A549 treated with Mapracorat at 1 μM for 4 hours (cell line): Measurements from ENCODE around the gene NECTIN2. TPM values are rescaled to one million over a fixed set of nuclear protein-coding genes. Genes with fewer than 3 reads are reported as not detected.

Experiments
- total RNA-seq: library from RNA; stranded (reverse); fragments of 200-300 nt; extraction: Qiagen RNA extraction; gene quantifications from 5 replicates; pipeline ENCODE4 v1.2.3, GENCODE V29; 2022

The NECTIN2 gene
- 69.8 to 82.6 TPM (median 77.9 TPM) in 5 replicates for total RNA-seq

DNA sequence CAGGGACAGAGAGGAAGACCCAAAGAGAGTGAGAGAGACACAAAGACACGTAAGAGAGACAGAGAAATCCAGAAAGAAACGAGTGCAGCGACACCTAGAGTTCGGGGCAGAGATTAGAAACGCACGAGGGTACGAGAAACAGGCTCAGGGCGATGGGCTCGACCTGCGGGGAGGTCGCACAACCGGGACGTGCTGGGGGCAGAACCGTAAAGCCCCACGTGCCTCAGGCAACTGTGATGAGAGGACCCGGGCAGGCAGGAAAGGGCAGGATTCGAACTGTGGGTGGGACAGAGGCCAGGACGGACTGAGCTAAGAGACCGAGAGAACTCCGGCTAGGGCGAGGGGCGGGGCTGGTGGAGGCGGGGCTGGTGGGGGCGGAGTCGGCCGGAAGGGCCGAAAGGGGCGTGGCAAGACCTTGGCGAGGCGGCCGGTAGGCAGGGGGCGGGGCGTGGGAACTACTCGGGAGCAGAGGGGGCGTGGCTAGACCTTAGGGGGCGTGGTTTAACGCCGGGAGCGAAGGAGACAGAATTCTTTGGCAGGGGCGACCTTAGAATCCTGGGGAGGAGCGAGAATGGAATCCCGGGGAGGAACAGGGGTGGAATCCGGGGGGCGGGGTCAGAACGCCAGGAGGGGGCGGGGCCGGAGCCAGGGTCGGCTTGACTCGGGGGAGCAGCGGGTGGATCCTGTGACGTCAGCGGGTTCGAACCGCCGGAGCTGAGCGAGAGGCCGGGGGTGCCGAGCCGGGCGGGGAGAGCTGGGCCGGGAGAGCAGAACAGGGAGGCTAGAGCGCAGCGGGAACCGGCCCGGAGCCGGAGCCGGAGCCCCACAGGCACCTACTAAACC, at the start of gene NECTIN2:
Gene NECTIN2, plus strand, starts transcription at position 686 of the 843 bp plus-strand sequence. CDS start 229 bp downstream, outside the sequence.

DNA sequence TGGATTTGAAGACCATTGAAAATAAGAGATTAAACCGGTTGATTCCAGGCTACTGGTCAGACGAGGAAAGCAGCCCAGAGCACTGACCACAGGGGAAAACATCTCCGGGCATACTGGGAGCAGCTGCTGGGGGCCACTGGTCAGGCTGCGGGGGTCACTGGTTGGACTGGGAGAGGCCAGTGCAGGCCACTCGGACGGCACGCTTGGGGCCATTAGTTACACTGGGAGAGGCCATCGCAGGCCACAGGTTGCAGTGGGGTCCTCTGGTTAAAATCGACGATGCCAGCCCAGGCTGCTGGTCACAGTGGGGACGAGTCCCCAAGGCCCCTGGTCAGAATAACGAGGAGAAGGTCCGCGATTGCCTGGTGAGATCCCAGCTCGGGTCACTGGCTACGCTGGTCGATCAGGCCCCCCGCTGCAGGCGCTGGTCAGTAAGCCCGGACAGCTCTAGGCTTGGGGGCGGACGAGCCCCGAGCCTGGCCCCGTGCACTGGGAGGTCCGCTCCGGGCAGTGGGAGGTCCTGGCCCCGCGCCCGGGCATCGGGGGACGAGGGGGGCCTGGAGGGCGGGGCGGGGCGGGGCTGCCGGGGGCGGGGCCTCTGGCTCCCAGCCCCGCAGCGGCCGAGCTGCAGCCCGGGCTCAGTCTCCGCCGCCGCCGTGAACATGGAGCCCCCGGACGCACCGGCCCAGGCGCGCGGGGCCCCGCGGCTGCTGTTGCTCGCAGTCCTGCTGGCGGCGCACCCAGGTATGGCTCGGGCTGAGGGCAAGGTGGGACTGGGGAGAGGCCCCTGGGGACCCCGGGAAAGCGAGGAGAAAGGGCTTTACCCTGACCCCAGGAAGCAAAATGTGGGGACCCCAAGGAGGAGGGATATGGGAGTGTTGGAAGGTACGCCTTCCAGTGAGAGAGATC, 37.4 kb upstream of the NECTIN2 start, which contains the start of gene BCAM:
Gene BCAM, plus strand, starts transcription at position 641 of the 909 bp plus-strand sequence. Its CDS starts 22 bp downstream, at position 663.

DNA sequence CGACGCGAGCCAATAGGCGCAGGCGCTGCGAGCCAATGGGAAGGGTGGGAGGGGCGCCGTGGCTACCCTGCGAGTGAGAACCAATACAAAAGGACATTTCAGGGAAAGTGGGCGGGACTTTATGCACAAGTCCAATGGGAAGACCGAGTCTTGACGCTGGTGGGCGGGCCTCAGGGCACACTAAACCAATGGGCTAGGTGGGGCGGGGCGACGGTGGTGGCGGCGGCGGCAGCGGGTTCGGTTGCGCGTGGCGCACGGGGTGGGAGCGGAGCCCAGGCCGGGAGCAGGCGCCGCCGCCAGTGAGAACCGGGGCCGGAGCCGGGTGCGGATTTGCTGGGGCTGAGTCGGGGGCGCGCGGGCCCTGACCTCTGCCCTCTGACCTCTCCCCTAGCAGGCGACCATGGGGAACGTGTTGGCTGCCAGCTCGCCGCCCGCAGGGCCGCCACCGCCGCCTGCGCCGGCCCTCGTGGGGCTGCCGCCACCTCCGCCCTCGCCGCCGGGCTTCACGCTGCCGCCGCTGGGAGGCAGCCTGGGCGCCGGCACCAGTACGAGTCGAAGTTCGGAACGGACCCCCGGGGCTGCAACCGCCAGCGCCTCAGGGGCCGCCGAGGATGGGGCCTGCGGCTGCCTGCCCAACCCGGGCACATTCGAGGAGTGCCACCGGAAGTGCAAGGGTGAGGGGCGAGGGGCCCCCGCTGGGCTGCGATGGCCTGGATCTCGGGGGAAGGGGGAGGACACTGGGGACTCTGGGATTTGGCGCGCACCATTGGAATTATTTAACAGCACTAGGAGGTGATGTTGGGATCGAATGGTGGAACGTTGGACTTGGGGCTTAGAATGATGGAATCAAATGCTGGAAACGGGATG, 45.2 kb downstream of the NECTIN2 start, which contains the start of gene TOMM40:
Gene TOMM40, plus strand, starts transcription at position 239 of the 867 bp plus-strand sequence. Its CDS starts 162 bp downstream, at position 401.

DNA sequence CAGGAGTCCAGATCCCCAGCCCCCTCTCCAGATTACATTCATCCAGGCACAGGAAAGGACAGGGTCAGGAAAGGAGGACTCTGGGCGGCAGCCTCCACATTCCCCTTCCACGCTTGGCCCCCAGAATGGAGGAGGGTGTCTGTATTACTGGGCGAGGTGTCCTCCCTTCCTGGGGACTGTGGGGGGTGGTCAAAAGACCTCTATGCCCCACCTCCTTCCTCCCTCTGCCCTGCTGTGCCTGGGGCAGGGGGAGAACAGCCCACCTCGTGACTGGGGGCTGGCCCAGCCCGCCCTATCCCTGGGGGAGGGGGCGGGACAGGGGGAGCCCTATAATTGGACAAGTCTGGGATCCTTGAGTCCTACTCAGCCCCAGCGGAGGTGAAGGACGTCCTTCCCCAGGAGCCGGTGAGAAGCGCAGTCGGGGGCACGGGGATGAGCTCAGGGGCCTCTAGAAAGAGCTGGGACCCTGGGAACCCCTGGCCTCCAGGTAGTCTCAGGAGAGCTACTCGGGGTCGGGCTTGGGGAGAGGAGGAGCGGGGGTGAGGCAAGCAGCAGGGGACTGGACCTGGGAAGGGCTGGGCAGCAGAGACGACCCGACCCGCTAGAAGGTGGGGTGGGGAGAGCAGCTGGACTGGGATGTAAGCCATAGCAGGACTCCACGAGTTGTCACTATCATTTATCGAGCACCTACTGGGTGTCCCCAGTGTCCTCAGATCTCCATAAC, 59.5 kb downstream of the NECTIN2 start, which contains the start of gene APOE:
Gene APOE, plus strand, starts transcription at position 360 of the 724 bp plus-strand sequence. CDS start 829 bp downstream, outside the sequence.

DNA sequence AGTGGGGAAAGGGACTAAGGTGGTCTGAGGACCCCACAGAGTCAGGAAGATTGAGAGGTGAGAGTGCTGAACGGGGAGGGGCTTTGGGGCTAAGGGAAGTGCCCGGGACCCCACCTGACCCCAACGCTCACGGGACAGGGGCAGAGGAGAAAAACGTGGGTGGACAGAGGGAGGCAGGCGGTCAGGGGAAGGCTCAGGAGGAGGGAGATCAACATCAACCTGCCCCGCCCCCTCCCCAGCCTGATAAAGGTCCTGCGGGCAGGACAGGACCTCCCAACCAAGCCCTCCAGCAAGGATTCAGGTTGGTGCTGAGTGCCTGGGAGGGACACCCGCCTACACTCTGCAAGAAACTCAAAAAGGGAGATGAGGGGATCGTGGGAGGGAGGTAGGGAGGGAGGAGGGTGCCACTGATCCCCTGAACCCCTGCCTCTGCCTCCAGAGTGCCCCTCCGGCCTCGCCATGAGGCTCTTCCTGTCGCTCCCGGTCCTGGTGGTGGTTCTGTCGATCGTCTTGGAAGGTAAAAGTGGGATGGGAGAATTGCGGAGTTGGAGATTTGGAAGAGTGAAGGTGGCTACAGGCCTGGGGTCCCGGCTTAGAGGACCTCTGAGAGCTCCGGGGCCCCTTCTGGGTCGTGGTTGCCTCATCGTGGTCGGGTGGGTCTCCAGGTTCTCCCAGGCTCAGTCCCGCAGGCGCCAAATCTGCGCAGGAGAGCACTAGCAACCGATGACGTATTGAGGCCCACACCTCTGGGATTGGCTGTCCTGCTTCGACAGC, 68.5 kb downstream of the NECTIN2 start, which contains the start of gene APOC1:
Gene APOC1, plus strand, starts transcription at position 176 of the 774 bp plus-strand sequence. Its CDS starts 284 bp downstream, at position 460.

Other genes with a start within 250 kb of the NECTIN2 start
- 0.19 to 0.66 TPM (median 0.43 TPM) in 5 replicates for gene IGSF23, start 232.7 kb upstream of the NECTIN2 start, total RNA-seq
- 104 to 117 TPM (median 109 TPM) in 5 replicates for gene PVR, start 202.4 kb upstream of the NECTIN2 start, total RNA-seq
- gene CEACAM19, start 174.8 kb upstream of the NECTIN2 start, total RNA-seq = 7.1 to 12.3 TPM (median 9.3 TPM) in 5 replicates
- 0.17 to 0.18 TPM in 2 of 5 replicates, not detected in the others for gene CEACAM16, start 147.1 kb upstream of the NECTIN2 start, total RNA-seq
- gene BCL3, start 97.6 kb upstream of the NECTIN2 start, total RNA-seq = 36.2 to 64.0 TPM (median 57.4 TPM) in 5 replicates
- not detected in 5 replicates for gene CBLC, start 68.4 kb upstream of the NECTIN2 start, total RNA-seq
- 63.9 to 86.4 TPM (median 82.4 TPM) in 5 replicates for gene BCAM, start 37.2 kb upstream of the NECTIN2 start, total RNA-seq
- gene TOMM40, start 45.0 kb downstream of the NECTIN2 start, total RNA-seq = 188 to 263 TPM (median 237 TPM) in 5 replicates
- gene APOE, start 59.5 kb downstream of the NECTIN2 start, total RNA-seq = 10.9 to 22.2 TPM (median 15.7 TPM) in 5 replicates
- 98.6 to 128 TPM (median 113 TPM) in 5 replicates for gene APOC1, start 68.3 kb downstream of the NECTIN2 start, total RNA-seq
- gene APOC4, start 95.9 kb downstream of the NECTIN2 start, total RNA-seq = not detected in 5 replicates
- not detected in 5 replicates for gene APOC2, start 99.8 kb downstream of the NECTIN2 start, total RNA-seq
- gene CLPTM1, start 109.1 kb downstream of the NECTIN2 start, total RNA-seq = 136 to 197 TPM (median 165 TPM) in 5 replicates
- gene RELB, start 155.2 kb downstream of the NECTIN2 start, total RNA-seq = 23.9 to 46.8 TPM (median 41.0 TPM) in 5 replicates
- gene CLASRP, start 192.7 kb downstream of the NECTIN2 start, total RNA-seq = 52.7 to 80.7 TPM (median 66.8 TPM) in 5 replicates
- gene ZNF296, start 230.2 kb downstream of the NECTIN2 start, total RNA-seq = 9.3 to 15.7 TPM (median 13.8 TPM) in 5 replicates
- gene GEMIN7, start 233.0 kb downstream of the NECTIN2 start, total RNA-seq = 87.1 to 92.1 TPM (median 90.7 TPM) in 5 replicates
- 24.6 to 41.0 TPM (median 38.8 TPM) in 5 replicates for gene PPP1R37, start 246.9 kb downstream of the NECTIN2 start, total RNA-seq